ENCODE measurements around the gene QSER1.
"Not testable (repeated sequence)": the region's sequence is repeated elsewhere in the genome, so short reads cannot be mapped to it uniquely, and the experiment has no call there.

QSER1 gene

DNA sequence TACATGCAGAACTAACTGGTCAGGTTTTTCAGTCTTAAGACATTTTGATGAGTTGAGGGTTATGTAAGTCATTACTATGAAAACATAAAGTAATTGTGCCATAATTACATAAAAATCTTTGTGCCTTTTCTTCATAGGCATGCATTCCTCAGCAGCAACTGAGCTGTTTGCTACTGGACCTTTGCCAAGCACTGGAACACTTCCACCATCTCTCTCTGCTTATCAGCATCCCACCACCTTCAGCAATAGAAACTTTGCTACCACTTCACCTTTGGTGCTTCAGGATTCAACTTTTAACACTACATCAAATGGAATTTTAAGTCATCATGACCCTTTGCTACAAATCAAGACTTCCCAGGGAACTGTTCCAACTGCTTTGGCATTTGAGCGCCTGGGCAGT lies 39.0 kb downstream of the QSER1 start:
- H3K4me3 ChIP-seq (ENCODE audit: low read depth, low read length), result no peak overlapping the region
- TF ChIP-seq CTCF (conservative IDR thresholded peaks at IDR 0.05; ENCODE audit: low read depth, low read length), result no peak
- peak; percentile 51 for DNase-seq (ENCODE audit: low read depth)

GRCh38 chr11:32932196-32932595 lies 39.6 kb downstream of the QSER1 start:
- H3K4me3 ChIP-seq (ENCODE audit: low read depth, low read length), result no peak overlapping the region
- no peak for DNase-seq (ENCODE audit: low read depth)
- TF ChIP-seq CTCF (conservative IDR thresholded peaks at IDR 0.05; ENCODE audit: low read depth, low read length), result no peak

DNA sequence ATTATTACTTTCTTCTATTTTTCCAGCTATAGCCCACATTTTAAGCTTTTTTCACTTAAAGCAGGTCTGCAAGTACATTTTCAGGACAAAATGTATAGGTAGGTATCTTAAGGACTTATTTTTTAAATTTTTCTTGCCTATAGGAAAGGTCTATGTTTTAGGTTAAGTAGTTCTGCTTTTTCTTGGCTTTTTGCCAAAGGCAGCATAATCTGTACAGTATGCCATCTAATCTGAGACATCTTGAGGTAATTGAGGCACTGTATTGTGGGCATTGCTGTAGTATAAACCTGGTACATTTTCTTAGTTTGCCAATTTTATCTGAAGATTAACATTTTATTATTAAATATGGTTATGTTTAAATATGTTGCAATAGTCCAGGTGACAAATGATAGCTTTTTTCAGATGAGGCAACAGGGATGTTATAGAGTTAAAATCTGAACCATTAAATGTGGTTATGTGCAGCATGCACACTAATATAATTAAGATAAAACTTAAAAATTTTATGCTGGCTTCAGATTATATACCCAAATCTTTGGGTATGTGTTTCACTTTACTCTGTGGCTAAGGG lies 42.9 kb downstream of the QSER1 start:
- H3K4me3 ChIP-seq (ENCODE audit: low read depth, low read length), result no peak overlapping the region
- DNase-seq (ENCODE audit: low read depth), result no peak
- TF ChIP-seq CTCF (conservative IDR thresholded peaks at IDR 0.05; ENCODE audit: low read depth, low read length), result no peak

DNA sequence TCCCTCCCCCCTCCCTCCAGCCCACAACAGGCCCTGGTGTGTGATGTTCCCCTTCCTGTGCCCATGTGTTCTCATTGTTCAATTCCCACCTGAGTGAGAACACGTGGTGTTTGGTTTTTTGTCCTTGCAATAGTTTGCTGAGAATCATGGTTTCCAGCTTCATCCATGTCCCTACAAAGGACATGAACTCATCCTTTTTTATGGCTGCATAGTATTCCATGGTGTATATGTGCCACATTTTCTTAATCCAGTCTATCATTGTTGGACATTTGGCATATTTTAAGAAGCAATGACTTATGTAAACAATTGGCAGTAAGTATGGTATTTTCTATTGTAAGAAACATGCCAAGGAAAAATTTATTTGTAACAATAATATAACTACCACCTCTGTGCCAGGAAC lies 43.6 kb downstream of the QSER1 start:
- not testable (repeated sequence) for H3K4me3 ChIP-seq (ENCODE audit: low read depth, low read length); DNase-seq (ENCODE audit: low read depth)

DNA sequence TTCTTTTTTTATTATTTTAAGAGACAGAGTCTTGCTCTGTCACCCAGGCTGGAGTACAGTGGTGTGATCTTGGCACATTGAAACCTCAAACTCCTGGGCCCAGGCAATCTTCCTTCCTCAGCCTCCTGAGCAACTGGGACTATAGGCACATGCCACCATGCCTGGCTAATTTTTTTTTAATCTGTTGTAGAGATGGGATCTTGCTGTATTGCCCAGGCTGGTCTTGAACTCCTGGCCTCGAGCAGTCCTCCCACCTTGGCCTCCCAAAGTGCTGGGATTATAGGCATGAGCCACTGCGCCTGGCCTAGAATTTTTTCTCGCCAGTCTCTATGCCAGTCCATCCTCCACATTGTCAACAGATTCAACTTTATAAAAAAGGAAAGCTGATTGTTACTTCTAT lies 44.7 kb downstream of the QSER1 start:
- not testable (repeated sequence) for H3K4me3 ChIP-seq (ENCODE audit: low read depth, low read length); DNase-seq (ENCODE audit: low read depth)

DNA sequence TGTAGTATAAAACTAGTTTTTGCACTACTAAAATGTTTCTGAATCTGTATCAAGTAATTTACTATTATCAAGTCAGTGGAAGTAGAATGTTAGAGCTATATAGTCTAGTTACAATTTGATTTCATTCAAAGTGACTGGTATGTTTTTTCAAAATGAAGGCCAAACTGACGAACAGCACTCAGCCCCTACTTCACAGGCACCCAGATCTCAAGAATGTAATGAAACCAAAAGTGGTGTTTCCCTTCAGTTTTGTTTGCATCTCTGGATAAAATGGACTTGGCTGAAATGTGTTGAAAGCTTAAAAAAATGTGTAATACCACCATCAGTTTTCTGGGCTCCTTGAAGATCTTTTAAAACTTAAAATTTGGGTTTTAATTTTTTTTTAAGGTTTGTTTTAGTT lies 46.4 kb downstream of the QSER1 start:
- TF ChIP-seq CTCF (conservative IDR thresholded peaks at IDR 0.05; ENCODE audit: low read depth, low read length), result no peak
- no peak overlapping the region for H3K4me3 ChIP-seq (ENCODE audit: low read depth, low read length)
- DNase-seq (ENCODE audit: low read depth), result no peak

GRCh38 chr11:32939866-32940265 lies 47.3 kb downstream of the QSER1 start:
- TF ChIP-seq CTCF (conservative IDR thresholded peaks at IDR 0.05; ENCODE audit: low read depth, low read length), result no peak
- DNase-seq (ENCODE audit: low read depth), result no peak
- H3K4me3 ChIP-seq (ENCODE audit: low read depth, low read length), result no peak overlapping the region

DNA sequence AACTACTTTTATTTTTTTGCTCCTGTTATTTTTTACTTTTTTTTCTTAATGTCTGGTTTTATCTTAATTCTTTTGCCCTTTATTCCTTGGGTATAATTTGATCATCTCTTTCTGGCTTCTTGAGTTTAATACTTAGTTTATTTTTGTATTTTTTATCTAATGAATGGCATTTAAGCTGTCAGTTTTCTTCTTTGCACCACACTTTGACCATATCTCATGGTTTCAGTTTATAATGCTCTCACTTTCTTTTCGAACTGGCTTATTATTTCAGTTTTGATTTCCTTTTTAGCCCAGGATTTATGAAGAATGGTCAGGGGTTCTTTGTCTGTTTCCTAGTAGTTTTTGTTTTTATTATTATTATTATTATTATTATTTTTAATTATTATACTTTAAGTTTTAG lies 48.3 kb downstream of the QSER1 start:
- no peak for TF ChIP-seq CTCF (conservative IDR thresholded peaks at IDR 0.05; ENCODE audit: low read depth, low read length)
- H3K4me3 ChIP-seq (ENCODE audit: low read depth, low read length), result no peak overlapping the region
- no peak for DNase-seq (ENCODE audit: low read depth)

Data from choroid plexus epithelial cell (primary cell).